ENCODE results near the gene DYNC2I2.

- TF ChIP-seq CTCF (IDR thresholded peaks at IDR 0.05) (no peak), EZH2 (IDR thresholded peaks at IDR 0.05) (no peak)
Measured at GRCh38 chr9:128637656-128638055, 19.0 kb downstream of the DYNC2I2 start.

Data from neural progenitor cell (in vitro differentiated cells).